GM15510 (cell line): ENCODE data around the gene SMIM33.

Experiments
- POLR2A ChIP-seq: IDR thresholded peaks from 3 replicates; pipeline ENCODE4 v1.6.1; 2011; ENCODE audit warnings: borderline replicate concordance; ENCODE audit not compliant: insufficient read length; ENCODE audit errors: extremely low read depth

The SMIM33 gene

GRCh38 chr5:139472386-139473030 is 1.7 kb downstream of the SMIM33 start:
- no peak for TF ChIP-seq POLR2A

GRCh38 chr5:139473105-139473504 is 2.3 kb downstream of the SMIM33 start:
- no peak for TF ChIP-seq POLR2A

- no peak for TF ChIP-seq POLR2A
Measured at GRCh38 chr5:139473565-139473964, 2.8 kb downstream of the SMIM33 start.

- no peak for TF ChIP-seq POLR2A
Measured at GRCh38 chr5:139474890-139475791, 4.3 kb downstream of the SMIM33 start.

- no peak for TF ChIP-seq POLR2A
Measured at GRCh38 chr5:139475865-139476617, 5.2 kb downstream of the SMIM33 start.

- no peak for TF ChIP-seq POLR2A
Measured at GRCh38 chr5:139481122-139481533, 10.3 kb downstream of the SMIM33 start.

- TF ChIP-seq POLR2A = no peak
Measured at GRCh38 chr5:139481580-139482049, 10.8 kb downstream of the SMIM33 start.

- TF ChIP-seq POLR2A = no peak
Measured at GRCh38 chr5:139482050-139482889, 11.5 kb downstream of the SMIM33 start, which contains the start of gene STING1. Gene STING1, minus strand, starts transcription at chr5:139482758. Its CDS starts 1,054 bp downstream, at chr5:139481704.

DNA sequence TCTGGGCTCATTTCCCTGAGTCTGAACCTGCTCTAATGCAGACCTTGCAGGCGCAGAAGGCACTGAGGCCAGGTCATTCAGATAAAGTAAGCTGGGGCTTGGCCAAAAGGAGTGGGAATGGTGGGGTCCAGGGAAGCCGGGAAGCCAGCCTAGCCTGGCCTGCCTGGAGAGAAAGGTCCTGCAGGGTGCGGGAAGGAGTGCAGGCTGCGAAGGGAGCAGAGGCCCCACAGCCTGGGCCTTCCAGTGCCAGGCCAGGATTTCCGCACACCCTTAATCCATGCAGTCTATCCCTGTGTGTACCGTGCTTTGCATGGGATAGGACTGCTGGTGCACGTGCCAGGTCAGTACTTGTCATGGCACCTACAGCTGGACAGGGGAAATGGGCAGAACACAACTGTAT is 15.4 kb downstream of the SMIM33 start:
- TF ChIP-seq POLR2A = no peak

DNA sequence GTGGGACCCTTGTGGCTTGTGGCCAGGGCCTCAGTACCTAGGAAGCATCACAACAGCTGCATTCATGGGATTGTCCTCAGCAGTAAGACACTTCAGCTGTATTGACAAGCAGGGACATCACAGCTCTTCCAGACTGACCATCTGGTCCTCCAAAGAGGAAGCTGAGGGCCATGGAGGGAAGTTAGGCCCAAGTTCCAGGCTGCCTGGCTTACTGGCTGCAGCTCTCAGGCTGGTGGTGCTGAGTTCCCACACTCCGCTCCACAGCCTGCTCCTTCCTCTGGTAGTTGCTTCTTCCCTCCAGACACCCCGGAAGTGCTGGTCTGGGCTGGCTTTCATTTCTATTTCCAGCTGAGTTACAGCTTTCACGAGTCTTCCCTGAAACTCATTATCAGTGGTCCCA is 17.5 kb downstream of the SMIM33 start:
- TF ChIP-seq POLR2A = no peak

- no peak for TF ChIP-seq POLR2A
Measured at GRCh38 chr5:139492700-139493192, 21.9 kb downstream of the SMIM33 start.

DNA sequence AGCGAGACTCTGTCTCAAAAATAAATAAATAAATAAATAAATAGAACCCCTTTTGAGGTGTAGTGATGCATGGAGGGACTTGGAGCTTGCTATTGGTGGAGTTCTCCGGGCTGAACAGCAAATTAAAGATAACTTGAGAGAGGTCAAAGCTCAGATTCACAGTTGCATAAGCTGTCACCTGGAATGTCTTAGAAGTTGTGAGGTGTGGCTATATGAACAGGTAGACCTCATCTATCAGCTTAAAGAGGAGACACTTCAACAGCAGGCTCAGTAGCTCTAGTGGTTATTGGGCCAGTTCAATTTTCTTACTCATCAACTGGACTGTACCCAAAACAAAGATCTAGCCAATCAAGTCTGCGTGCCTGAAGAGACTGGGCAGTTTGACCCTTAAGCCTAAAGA is 23.5 kb downstream of the SMIM33 start:
- TF ChIP-seq POLR2A = no peak

- no peak for TF ChIP-seq POLR2A
Measured at GRCh38 chr5:139494832-139495231, 24.0 kb downstream of the SMIM33 start.
